Endothelial cell of umbilical vein (primary cell): ENCODE measurements around the gene COL5A1. TPM values are rescaled to one million over a fixed set of nuclear protein-coding genes. Genes with fewer than 3 reads are reported as not detected.

Experiments
- BruUV-seq: library from RNA; stranded (reverse); fragments of 400-500 nt; replicated peaks from 2 replicates; lab custom pipeline; 2021; lab: Mats Ljungman, UMichigan
- CTCF ChIA-PET: fragments of 300-600, 350-600 bp; sonication (Branson Sonifier 250); formaldehyde crosslinking; loops from one replicate; lab custom pipeline; 2021; ENCODE audit warnings: antibody characterized with exemption, inconsistent platforms; lab: Charles Lee
- POLR2A ChIA-PET: fragments of 300-600, 350-600 bp; sonication (Branson Sonifier 250); formaldehyde crosslinking; loops from one replicate; lab custom pipeline; 2021; ENCODE audit warnings: antibody characterized with exemption, inconsistent platforms; lab: Charles Lee
- DNase-seq: peaks from one replicate; pipeline ENCODE4 v3.0.0-alpha.2; 2011; ENCODE audit warnings: low read depth, low spot score
- FAIRE-seq: peaks from 2 replicates; lab custom pipeline; 2011; peaks lifted over from hg19 to GRCh38; lab: Jason Lieb, UNC
- H2AFZ ChIP-seq: 2 replicates; pipeline ENCODE4 v1.6.0; 2012; ENCODE audit warnings: low read depth, low read length, control low read depth, inconsistent platforms
- H3K27ac ChIP-seq: 2 replicates; pipeline ENCODE4 v1.5.1; 2011; ENCODE audit warnings: low read depth, mild to moderate bottlenecking, control low read depth, low read length, moderate library complexity; ENCODE audit not compliant: insufficient read depth
- H3K27me3 ChIP-seq, 2 experiments: 2 replicates each; pipeline versions ENCODE4 v1.6.0 to v1.6.1; 2011; ENCODE audit warnings: low read length in 2 of 2, mixed read lengths in 1 of 2; ENCODE audit not compliant: control insufficient read depth in 2 of 2, insufficient read depth in 2 of 2
- H3K36me3 ChIP-seq, 2 experiments: 2 replicates in 1 of 2; 3 replicates in 1 of 2; pipeline ENCODE4 v1.5.1; 2011; ENCODE audit warnings: low read length in 2 of 2, mild to moderate bottlenecking in 1 of 2, moderate library complexity in 1 of 2; ENCODE audit not compliant: control insufficient read depth in 2 of 2, insufficient read depth in 2 of 2; ENCODE audit errors: extremely low read depth in 1 of 2
- H3K4me1 ChIP-seq: 3 replicates; pipeline ENCODE4 v1.5.1; 2011; ENCODE audit warnings: mild to moderate bottlenecking, low read length; ENCODE audit not compliant: control insufficient read depth, insufficient read depth; ENCODE audit errors: extremely low read depth
- H3K4me2 ChIP-seq: 2 replicates; pipeline ENCODE4 v1.6.1; 2011; ENCODE audit warnings: low read length, control low read depth, mixed read lengths; ENCODE audit not compliant: insufficient read depth
- H3K4me3 ChIP-seq, 3 experiments: fragments of 200-600 bp in 1 of 3; sonication (generic), shearing (Covaris generic) in 1 of 3; replicated peaks in 1 of 3; 2 replicates each; pipeline ENCODE4 v1.5.1; 2011 to 2016; ENCODE audit warnings: control low read depth in 3 of 3, low read length in 3 of 3, mild to moderate bottlenecking in 2 of 3, inconsistent platforms in 1 of 3, low read depth in 1 of 3, moderate library complexity in 1 of 3; ENCODE audit not compliant: insufficient read depth in 1 of 3
- H3K79me2 ChIP-seq: 2 replicates; pipeline ENCODE4 v1.6.0; 2012; ENCODE audit warnings: low read length, inconsistent platforms; ENCODE audit not compliant: control insufficient read depth, insufficient read depth
- H3K9ac ChIP-seq: replicated peaks from 2 replicates; pipeline ENCODE3; 2011; ENCODE audit warnings: low read length, control low read depth; ENCODE audit not compliant: insufficient read depth; ENCODE audit errors: extremely low read depth
- H3K9me1 ChIP-seq: replicated peaks from 3 replicates; pipeline ENCODE4 v1.6.0; 2011; ENCODE audit warnings: mild to moderate bottlenecking, low read length; ENCODE audit not compliant: control insufficient read depth, insufficient read depth; ENCODE audit errors: extremely low read depth
- H3K9me3 ChIP-seq: replicated peaks from 2 replicates; pipeline ENCODE4 v1.5.1; 2012; ENCODE audit warnings: low read length, inconsistent platforms; ENCODE audit not compliant: control insufficient read depth, insufficient read depth
- H4K20me1 ChIP-seq: replicated peaks from 2 replicates; pipeline ENCODE3; 2011; ENCODE audit warnings: mild to moderate bottlenecking, low read length; ENCODE audit not compliant: control insufficient read depth, insufficient read depth; ENCODE audit errors: extremely low read depth
- CTCF ChIP-seq, 2 donors: IDR thresholded peaks; 1 replicate in 1 of 2; 2 replicates in 1 of 2; pipeline ENCODE4 v1.5.1; 2011; ENCODE audit warnings: low read length in 2 of 2, mild to moderate bottlenecking in 2 of 2, moderate library complexity in 2 of 2, control low read depth in 1 of 2, inconsistent platforms in 1 of 2, low read depth in 1 of 2; ENCODE audit not compliant: insufficient read depth in 1 of 2; ENCODE audit errors: extremely low read depth in 1 of 2
- EZH2 ChIP-seq: IDR thresholded peaks from 2 replicates; pipeline ENCODE4 v1.6.1; 2012; ENCODE audit warnings: borderline replicate concordance, low read depth, mild to moderate bottlenecking, moderate library complexity, low read length, inconsistent platforms; ENCODE audit not compliant: severe bottlenecking
- FOS ChIP-seq: IDR thresholded peaks from 2 replicates; pipeline ENCODE4 v1.6.1; 2011; ENCODE audit warnings: mild to moderate bottlenecking, low read length, moderate library complexity, borderline replicate concordance; ENCODE audit not compliant: insufficient read depth
- GATA2 ChIP-seq: IDR thresholded peaks from 2 replicates; pipeline ENCODE4 v1.7.0; 2011; ENCODE audit warnings: low read depth, mild to moderate bottlenecking, moderate library complexity, mixed read lengths, low read length; ENCODE audit not compliant: insufficient read length, insufficient read depth
- JUN ChIP-seq: IDR thresholded peaks from 2 replicates; pipeline ENCODE4 v1.6.1; 2011; ENCODE audit warnings: borderline replicate concordance, low read depth; ENCODE audit not compliant: insufficient read length, insufficient read depth
- MAX ChIP-seq: IDR thresholded peaks from 2 replicates; pipeline ENCODE4 v1.6.1; 2011; ENCODE audit not compliant: insufficient read depth, insufficient read length
- MYC ChIP-seq: IDR thresholded peaks from one replicate; pipeline ENCODE4 v1.6.1; 2011; ENCODE audit warnings: mild to moderate bottlenecking, low read depth, low read length
- POLR2A ChIP-seq: IDR thresholded peaks from 2 replicates; pipeline ENCODE4 v1.6.1; 2012; ENCODE audit warnings: low read depth, mild to moderate bottlenecking, control low read depth, low read length
- POLR2AphosphoS5 ChIP-seq: IDR thresholded peaks from 2 replicates; pipeline ENCODE4 v1.6.1; 2012; ENCODE audit warnings: low read depth, mild to moderate bottlenecking, control low read depth, low read length, moderate library complexity; ENCODE audit not compliant: insufficient read depth
- dilution Hi-C: fragments of 300-500 bp; cut with MboI; formaldehyde crosslinking; loops from one replicate; pipeline ENCODE4 v1.15.0; 2019; ENCODE audit warnings: low sequenced_read_pairs; ENCODE audit not compliant: extremely low pct_ligation_motif_present
- intact Hi-C: fragments of 100-400 bp; cut with micrococcal nuclease; formaldehyde crosslinking; loops from one replicate; pipeline ENCODE4 v1.10.0; 2022
- polyA plus RNA-seq, 4 experiments: library from polyadenylated mRNA; depleted of rRNA in 3 of 4; stranded (reverse) in 3 of 4; unstranded in 1 of 4; fragments of >200 nt; gene quantifications; 2 replicates each; pipeline versions ENCODE4 v1.2.1 to v1.2.3, GENCODE V29; 2011 to 2012; ENCODE audit warnings: missing spikeins in 1 of 4
- total RNA-seq: library from RNA; stranded (reverse); gene quantifications from 2 replicates; pipeline ENCODE4 v1.2.3, GENCODE V29; 2021

Gene COL5A1
- total and polyA plus RNA-seq, 2 donors (not counting 3 experiments of a cell fraction or from before 2014, with no cell fraction given), result 97.4 to 175 TPM

GRCh38 chr9:134846187-134846586 lies 204.6 kb downstream of the COL5A1 start:
- intact Hi-C loops (no loop called here), dilution Hi-C loops (no loop called here)
- Histone ChIP-seq H3K79me2 (no peaks in the 10 kb centered on the region), H4K20me1 (no peaks in the 10 kb centered on the region), H3K4me2 (no peak overlapping the region), H3K9me3 (no peaks in the 10 kb centered on the region), H3K9ac (no peak overlapping the region), H3K4me1 (no peaks in the 10 kb centered on the region), H3K27ac (no peak overlapping the region), H3K36me3 (peaks cover 0 to 9% of the 10 kb centered on the region in 2 experiments), H3K9me1 (no peaks in the 10 kb centered on the region), H3K27me3 (no peaks in the 10 kb centered on the region), H3K4me3 (no peak overlapping the region), H2AFZ (no peak overlapping the region)
- FAIRE-seq (no peak), DNase-seq (no peak)
- TF ChIP-seq FOS (no peak), JUN (no peak), POLR2A (no peak), MAX (no peak), MYC (no peak), GATA2 (no peak), EZH2 (no peak), POLR2AphosphoS5 (no peak), CTCF (IDR thresholded peaks at IDR 0.05; ENCODE audit: extremely low read depth in 1 of 2, insufficient read depth in 1 of 2, low read depth in 1 of 2, low read length in 2 of 2) (no peak)
- POLR2A ChIA-PET, result no interaction called here
- BruUV-seq, result no TSS peak
- CTCF ChIA-PET, result no interaction called here
